Nucleus accumbens (tissue), 56 donors: Measurements from ENCODE around the gene ZNF562.
"Not testable (repeated sequence)": the region's sequence is repeated elsewhere in the genome, so short reads cannot be mapped to it uniquely, and the experiment has no call there.

Source experiments
- DNase-seq, 56 donors: peaks; one replicate each; lab custom pipeline; 2025; lab: John Stamatoyannopoulos, UW

ZNF562 gene

DNA sequence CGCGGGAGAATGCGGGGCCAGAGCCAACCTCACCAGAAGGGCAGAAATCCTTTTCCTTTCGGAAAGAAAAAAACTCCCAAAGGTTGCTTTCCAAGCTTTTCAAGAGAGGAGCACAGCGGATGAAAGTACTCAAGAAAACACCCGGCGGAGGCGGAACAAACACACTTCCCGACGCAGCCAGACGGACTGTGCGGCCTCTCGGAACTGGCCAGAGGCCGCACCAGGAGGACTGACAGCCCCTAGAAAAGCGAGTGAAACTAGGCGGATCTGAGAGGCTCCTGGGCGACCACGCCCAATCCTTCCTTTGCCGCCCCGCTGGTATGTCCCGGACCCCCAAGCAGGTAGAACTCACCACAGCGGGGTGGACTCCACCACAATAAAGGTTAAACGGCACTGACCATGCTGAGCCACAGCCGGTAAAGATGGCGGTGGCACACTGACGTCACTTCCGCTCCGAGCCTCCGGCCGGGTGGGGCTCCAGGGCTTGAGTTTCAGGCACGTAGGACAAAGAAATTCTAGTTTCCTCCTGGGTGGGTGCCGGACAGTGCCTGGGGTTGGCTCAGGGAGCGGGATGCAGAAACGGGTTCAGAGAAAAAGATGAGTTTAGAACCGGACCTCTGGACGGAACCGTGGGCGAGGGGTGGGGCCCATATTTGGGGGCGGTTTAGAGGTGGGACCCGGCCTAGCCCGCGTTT lies at the start of gene ZNF562:
ZNF562 (minus strand) TSS at position 438 of the 695 bp plus-strand sequence. CDS start 14,356 bp downstream, outside the sequence.
- DNase-seq, result peak in 55 of 56 donors; percentile 27 to 92 (median 81)

DNA sequence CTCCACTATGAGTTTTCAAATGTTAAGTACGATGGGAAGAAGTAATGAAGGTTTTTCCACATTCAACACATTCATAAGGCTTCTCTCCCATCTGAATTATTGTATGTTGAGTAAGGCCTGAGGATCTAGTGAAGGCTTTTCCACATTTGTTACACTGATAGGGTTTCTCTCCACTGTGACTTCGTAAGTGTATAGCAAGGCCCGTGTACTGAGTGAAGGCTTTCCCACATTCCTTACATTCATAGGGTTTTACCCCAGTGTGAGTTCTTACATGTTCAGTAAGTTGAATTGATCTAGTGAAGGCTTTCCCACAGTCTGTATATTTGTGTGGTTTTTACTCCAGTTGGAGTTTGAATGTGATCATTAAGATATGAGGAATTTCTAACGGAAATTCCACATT lies 49.3 kb upstream of the ZNF562 start:
- no peak for DNase-seq

DNA sequence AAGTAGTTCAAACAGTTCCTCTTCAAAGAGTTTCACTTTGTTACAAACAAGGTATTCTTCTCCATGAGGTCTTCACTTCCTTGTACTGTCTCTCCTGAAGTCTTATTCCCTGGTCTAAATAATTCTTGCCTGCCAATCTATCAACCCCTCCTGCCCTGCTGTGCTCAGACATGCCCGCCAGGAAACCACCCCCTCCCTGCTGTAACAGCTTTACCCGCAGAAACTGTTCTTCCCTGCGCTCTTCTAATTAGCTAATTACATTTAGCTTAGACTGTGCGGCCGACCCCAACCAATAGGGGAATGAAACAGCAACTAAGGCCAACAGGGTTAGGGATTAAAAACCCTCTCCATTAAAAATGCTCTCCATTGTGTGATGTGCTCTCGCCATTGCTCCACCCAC lies 47.0 kb upstream of the ZNF562 start:
- no peak for DNase-seq

DNA sequence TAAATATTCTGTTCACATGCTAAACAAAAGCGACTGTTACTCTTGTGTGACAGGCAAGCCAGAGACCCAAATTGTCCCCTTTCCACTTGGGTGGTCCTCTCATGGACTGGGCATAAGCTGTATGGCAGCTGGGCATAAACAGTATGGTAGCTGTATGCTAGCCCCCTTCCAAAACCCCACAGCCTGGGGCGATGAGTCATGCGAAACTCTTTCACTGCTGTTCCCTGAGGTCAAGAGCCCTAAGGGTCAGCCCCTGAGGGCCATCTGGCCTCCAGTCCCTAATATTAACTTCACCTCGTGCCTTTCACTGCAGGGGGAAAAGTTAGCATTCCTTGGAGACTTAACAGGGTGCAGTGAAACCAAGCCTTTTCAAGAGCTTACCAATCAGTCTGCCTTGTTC lies 45.6 kb upstream of the ZNF562 start:
- no peak for DNase-seq

DNA sequence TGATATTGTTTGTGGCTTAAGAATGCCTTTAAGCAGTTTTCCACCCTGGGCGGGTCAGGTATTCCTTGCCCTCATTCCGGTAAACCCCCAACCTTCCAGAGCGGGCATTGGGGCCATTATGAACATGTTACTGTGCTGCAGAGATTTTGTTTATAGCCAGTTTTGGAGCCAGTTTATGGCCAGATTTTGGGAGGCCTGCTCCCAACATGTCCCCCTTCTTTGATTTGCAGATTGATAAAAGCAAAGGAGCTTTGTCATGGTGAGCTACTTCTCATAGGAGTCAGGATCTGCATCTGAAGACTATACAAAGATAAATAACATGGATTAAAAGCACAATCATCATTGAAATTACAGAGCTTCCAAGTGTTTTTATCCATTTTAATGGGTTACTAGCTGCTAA lies 36.9 kb upstream of the ZNF562 start:
- DNase-seq, result no peak

DNA sequence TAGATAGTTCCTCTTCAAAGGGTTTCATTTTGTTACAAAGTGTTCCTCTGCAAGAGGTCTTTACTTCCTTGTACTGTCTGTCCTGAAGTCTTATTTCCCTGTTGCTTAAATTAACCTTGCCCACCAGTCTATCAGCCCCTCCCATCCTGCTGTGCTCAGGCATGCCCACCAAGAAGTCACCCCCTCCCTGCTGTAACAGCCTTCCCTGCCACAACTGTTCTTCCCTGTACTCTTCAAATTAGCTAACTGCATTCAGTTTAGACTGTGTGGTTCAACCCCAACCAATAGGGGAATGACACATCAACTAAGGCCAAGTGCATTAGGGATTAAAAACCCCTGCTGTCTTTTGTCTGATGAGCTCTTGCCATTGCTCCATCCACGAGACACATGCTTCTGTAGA lies 34.4 kb upstream of the ZNF562 start:
- DNase-seq, result peak in 11 of 56 donors; percentile 0 to 26 (median 11)

DNA sequence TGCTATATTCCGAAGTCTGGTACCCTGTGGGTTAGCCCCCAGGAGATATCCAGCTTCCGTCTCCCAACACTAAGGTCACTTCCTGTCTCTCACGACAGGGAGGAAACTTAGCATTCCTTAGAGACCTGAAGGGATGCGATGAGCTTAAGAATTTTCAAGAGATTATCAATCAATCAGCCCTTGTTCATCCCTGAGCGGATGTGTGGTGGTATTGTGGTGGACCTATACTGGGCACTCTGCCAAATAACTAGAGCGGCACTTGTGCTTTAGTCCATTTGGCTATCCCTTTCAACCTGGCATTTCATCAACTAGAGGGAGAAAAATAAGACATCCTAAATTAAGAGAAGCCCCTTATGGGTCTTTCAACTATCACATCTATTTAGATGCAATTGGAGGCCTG lies 30.9 kb upstream of the ZNF562 start:
- no peak for DNase-seq

DNA sequence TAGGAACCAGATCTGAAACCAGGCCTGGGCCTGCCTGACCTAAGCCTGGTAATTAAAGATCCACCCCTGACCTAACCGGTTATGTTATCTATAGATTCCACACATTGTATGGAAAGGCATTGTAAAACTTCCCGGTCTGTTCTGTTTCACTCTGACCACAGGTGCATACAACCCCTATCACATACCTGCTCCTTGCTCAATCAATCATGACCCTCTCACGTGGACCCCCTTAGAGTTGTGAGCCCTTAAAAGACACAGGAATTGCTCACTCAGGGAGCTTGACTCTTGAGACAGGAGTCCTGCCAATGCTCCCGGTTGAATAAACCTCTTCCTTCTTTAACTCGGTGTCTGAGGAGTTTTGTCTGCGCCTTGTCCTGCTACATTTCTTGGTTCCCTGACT lies 27.3 kb upstream of the ZNF562 start:
- no peak for DNase-seq

DNA sequence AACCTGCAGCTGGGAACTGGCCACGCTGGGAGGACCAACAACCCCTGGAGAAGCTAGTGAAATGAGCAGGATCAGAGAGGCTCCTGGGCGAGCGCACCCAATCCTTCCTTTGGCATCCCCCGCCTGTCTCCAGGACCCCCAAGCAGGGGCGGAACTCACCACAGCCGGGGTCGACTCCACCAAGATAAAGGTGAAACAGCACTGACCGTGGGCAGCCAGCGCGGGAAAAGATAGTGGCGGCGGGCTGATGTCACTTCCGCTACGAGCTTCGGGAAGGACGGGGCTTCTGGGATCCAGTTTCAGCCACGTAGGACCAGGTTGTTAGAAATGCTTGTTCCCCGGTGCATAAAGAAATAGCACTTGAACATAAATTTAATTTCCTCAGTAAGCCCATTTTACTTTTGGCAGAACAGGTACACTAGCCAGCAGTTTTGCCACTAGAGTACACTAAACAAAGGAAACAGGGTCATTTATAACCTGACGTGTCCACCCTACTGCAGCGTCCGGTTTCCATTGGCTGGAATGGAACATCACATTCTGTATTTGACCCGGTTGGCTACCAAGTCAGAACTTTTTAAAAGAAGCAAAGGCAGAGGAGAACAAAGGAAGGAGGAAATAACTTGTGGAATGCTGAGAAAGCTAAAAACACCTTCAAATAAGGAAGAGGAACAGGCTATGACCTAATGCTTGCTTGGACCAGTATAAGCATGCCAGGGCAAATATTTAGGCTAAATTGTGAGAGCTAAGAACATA lies 25.5 kb upstream of the ZNF562 start:
- no peak for DNase-seq

DNA sequence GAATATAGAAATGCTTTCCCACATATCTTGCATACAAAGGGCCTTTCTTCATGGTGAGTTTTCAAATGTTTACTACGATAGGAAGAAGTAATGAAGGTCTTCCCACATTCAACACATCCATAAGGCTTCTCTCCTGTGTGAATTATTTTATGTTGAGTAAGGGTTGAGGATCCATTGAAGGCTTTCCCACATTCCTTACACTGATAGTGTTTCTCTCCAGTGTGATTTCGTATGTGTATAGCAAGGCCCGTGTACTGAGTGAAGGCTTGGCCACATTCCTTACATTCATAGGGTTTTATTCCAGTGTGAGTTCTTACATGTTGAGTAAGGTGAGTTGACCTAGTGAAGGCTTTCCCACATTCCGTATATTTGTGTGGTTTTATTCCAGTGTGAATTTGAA lies 15.4 kb upstream of the ZNF562 start:
- not testable (repeated sequence) for DNase-seq

DNA sequence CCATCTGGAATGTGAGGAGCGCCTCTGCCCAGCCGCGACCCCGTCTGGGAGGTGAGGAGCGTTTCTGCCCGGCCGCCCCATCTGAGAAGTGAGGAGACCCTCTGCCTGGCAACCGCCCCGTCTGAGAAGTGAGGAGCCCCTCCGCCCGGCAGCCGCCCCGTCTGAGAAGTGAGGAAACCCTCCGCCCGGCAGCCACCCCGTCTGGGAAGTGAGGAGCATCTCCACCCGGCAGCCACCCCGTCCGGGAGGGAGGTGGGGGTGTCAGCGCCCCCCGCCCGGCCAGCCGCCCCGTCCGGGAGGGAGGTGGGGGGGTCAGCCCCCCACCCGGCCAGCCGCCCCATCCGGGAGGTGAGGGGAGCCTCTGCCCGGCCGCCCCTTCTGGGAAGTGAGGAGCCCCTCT lies 5.1 kb upstream of the ZNF562 start:
- DNase-seq, result not testable (repeated sequence)

DNA sequence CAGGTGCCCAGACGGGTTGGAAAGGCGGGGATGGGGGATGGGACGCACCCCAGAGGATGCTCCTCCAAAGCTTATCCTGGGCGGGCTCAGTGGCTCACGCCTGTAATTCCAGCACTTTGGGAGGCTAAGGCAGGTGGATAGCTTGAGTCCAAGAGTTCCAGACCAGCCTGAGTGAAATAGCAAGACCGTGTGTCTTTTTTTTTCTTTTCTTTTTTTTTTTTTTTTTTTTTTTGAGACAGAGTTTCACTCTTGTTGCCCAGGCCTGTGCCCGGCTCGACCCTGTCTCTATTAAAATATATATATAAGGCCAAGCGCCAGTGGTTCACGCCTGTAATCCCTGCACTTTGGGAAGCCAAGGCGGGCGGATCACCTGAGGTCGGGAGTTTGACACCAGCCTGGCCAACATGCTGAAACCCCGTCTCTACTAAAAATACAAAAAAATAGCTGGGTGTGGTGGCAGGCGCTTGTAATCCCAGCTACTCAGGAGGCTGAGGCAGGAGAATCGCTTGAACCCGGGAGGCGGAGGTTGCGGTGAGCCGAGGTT lies 530 bp upstream of the ZNF562 start:
- DNase-seq, result peak in 2 of 56 donors; percentile 27 to 42

DNA sequence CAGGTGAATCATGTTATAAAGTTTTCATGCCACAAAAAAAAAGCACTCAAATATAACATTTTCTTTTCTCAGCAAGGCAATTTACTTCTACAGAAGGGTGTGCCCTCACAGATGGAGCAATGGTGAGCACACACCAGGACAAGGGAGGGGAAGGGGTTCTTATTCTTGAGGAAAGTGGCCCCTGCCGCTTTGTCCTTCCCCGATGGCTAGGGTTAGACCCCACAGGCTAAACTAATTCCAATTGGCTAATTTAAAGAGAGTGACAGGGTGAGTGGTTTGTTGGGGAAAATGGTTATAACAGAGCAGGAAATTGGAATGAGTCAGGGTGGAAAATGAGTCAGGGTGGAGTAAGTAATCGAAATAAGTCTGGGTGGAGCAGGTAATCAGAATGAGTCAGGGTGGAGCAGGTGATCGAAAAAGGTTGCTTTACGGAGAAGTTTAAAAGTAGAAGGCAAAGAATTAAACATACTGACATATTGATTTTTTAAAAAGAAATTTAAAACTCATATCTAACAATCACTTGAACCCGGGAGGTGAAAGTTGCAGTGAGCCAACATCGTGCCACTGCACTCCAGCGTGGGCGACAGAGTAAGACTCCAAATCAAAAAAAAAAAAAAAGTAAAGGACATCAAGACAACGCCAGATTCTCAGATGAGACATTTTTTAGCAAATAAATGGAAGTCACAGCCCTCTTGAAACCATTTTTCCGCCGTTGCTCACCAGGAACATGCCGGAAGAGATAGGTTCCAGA lies 813 bp downstream of the ZNF562 start:
- peak in 8 of 56 donors; percentile 1 to 31 (median 12) for DNase-seq

DNA sequence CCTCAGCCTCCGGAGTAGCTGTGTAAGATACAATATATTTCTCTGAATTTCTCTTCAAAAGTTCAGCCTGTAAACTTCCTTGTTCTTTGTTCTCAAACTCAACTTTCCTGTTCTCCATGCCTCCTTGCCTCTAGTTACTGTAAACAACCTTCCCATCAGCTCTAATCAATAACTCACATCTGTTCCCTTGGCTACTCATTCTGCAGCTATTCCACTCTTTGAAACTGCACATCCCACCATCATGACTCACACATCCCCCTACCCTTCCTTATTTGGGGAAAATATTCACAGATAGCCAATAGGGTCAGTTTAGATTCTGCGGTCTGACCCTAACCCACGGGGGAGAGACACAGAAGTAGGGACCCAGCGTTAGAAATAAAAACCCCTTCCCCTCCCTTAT lies 2.0 kb downstream of the ZNF562 start:
- no peak for DNase-seq

DNA sequence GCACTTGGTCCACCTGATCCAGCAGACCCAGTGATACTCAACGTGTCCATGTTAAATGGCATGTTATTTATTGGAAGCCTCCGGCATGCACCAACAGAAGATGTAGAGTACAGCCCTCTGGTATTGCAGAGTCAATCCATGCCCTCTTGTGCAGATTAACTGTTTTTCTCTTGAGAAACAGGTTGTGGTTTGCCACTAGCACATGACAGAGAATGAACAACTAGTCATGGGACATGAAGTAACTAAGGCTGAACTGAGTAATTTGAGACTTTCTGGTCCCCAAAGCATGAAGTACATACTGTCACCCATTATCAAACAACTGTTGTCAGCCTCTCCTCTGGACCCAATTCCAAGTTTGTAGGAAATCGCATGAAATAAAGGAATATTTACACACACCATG lies 3.2 kb downstream of the ZNF562 start:
- no peak for DNase-seq

DNA sequence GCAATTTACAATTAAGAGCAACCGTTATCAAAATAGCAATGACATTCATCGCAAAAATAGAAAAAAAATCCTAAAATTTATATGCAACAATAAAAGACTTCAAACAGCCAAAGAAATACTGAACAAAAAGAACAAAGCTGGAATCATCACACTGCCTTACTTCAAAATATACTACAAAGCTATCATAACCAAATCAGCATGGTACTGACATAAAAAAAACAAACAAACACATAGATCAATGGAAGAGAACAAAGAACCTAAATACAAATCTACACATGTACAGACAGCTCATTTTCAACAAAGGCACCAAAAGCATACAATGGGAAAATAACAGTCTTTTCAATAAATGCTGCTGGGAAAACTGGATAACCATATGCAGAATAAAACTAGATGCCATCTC lies 6.4 kb downstream of the ZNF562 start:
- no peak for DNase-seq

DNA sequence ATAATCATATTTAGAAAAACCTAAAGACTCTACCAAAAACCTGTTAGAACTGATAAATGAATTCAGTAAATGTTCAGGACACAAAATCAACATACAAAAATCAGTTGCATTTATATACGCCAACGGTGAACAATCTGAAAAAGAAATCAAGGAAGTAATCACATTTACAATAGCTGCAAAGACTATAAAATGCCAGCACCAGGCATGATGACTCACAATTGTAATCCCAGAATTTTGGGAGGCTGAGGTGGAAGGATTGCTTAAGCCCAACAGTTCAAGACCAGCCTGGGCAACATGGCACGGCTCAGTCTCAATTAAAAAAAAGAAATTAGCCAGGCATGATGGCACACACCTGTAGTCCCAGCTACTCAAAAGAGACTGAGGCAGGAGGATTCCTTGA lies 7.0 kb downstream of the ZNF562 start:
- no peak for DNase-seq

DNA sequence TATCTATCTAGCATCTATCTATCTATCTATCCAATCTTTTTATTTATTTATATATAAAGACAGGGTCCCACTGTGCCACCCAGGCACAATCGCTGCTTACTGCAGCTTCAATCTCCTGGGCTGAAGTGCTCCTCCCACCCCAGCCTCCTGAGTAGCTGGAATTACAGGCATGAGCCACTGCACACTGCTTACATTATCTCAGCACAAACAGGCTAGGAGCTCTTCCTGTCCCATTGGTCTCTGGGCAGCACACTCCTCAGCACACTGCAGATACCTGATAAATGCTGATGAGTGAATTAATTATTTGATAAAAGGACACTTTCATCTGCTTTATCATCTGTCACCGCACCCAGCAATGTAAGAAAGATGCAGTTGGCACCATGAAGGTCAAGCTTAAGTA lies 16.1 kb downstream of the ZNF562 start:
- DNase-seq, result no peak

DNA sequence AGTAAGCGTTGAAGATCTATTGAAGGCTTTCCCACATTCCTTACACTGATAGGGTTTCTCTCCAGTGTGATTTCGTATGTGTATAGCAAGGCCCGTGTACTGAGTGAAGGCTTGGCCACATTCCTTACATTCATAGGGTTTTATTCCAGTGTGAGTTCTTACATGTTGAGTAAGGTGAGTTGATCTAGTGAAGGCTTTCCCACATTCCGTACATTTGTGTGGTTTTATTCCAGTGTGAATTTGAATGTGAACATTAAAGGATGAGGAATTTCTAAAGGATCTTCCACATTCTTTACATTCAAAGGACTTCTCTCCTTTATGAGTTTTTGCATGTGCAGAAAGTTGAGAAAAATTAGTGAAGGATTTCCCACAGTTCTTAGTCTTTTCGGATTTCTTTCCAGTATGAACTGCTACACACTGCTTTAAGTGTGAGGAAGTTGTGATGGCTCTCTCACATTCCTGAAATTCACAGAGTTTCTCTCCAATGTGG lies 21.8 kb downstream of the ZNF562 start:
- not testable (repeated sequence) for DNase-seq

DNA sequence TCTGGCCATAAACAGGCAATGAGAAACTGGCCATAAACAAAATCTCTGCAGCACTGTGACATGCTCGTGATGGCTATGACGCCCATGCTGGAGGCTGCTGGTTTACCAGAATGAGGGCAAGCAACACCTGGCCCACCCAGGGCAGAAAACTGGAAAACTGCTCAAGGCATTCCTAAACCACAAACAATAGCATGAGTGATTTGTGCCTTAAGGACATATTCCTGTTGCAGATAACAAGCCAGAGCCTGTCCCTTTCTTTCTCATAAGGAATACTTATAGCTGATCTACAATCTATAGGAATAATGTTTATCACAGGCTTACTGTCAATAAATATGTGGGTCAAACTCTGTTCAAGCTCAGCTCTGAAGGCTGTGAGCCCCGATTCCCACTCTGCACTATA lies 23.4 kb downstream of the ZNF562 start:
- DNase-seq, result not testable (repeated sequence)

DNA sequence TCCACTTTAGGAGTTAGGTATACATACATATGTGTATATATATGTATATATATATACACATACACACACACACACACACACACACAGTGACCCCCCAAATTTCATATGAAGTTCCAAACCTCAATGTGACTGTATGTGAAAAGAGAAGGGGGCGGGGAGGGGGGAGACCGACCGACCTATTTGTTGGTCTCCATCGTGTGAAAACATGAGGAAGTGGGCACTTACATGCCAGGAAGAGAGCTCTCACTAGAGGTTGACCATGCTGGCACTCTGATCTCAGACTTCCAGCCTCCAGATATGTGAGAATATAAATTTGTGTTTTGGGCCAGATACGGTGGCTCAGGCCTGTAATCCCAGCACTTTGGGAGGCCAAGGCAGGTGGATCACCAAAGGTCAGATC lies 24.6 kb downstream of the ZNF562 start:
- DNase-seq, result no peak
